SJCRH30 (cell line): Measurements from ENCODE around the gene MAP2K1. TPM values are rescaled to one million over a fixed set of nuclear protein-coding genes. Genes with fewer than 3 reads are reported as not detected.
"Not testable (repeated sequence)": the region's sequence is repeated elsewhere in the genome, so short reads cannot be mapped to it uniquely, and the experiment has no call there.

Experiments
- DNase-seq, 2 experiments: peaks; one replicate each; pipeline ENCODE4 v3.0.0-alpha.2; 2015 to 2020
- H3K27ac ChIP-seq: fragments of 250-450 bp; sonication (Bioruptor Pico); 2 replicates; pipeline ENCODE4 v1.5.1; 2020; ENCODE audit warnings: mild to moderate bottlenecking, moderate library complexity
- H3K27me3 ChIP-seq: fragments of 250-450 bp; sonication (Bioruptor Pico); 2 replicates; pipeline ENCODE4 v1.5.1; 2020; ENCODE audit warnings: mild to moderate bottlenecking, moderate library complexity
- H3K36me3 ChIP-seq: fragments of 250-450 bp; sonication (Bioruptor Pico); 2 replicates; pipeline ENCODE4 v1.5.1; 2020; ENCODE audit warnings: mild to moderate bottlenecking, moderate library complexity
- H3K4me1 ChIP-seq: fragments of 250-450 bp; sonication (Bioruptor Pico); 2 replicates; pipeline ENCODE4 v1.5.1; 2020; ENCODE audit warnings: mild to moderate bottlenecking, moderate library complexity
- H3K4me3 ChIP-seq: fragments of 250-450 bp; sonication (Bioruptor Pico); 2 replicates; pipeline ENCODE4 v1.5.1; 2020; ENCODE audit warnings: mild to moderate bottlenecking, moderate library complexity
- H3K9me3 ChIP-seq: fragments of 250-450 bp; sonication (Bioruptor Pico); replicated peaks from 2 replicates; pipeline ENCODE4 v1.5.1; 2020; ENCODE audit warnings: mild to moderate bottlenecking, moderate library complexity
- total RNA-seq: library from RNA; depleted of rRNA; stranded (reverse); fragments of >200 nt; shearing (Covaris generic); gene quantifications from 2 replicates; pipeline ENCODE4 v1.2.3, GENCODE V29; 2014

The MAP2K1 gene
- total RNA-seq, 1 experiment from 2014 or later, result 79.8 TPM

- H3K4me3 ChIP-seq, result no peak overlapping the region
- no peak for DNase-seq
- H3K27me3 ChIP-seq, result no peaks in the 10 kb centered on the region
- H3K4me1 ChIP-seq, result peaks cover under 1% of the 10 kb centered on the region; the same call in 1 of the 2 replicates
- peaks cover 57% of the 10 kb centered on the region for H3K36me3 ChIP-seq
- H3K9me3 ChIP-seq, result no peaks in the 10 kb centered on the region
- no peak overlapping the region for H3K27ac ChIP-seq
Observed at GRCh38 chr15:66488525-66488924, 101.8 kb downstream of the MAP2K1 start.

GRCh38 chr15:66489179-66489791 lies 102.6 kb downstream of the MAP2K1 start:
- DNase-seq, result no peak
- no peak overlapping the region for H3K27ac ChIP-seq
- H3K27me3 ChIP-seq, result no peaks in the 10 kb centered on the region
- no peaks in the 10 kb centered on the region for H3K9me3 ChIP-seq
- no peak overlapping the region for H3K4me3 ChIP-seq
- H3K36me3 ChIP-seq, result peaks cover 58% of the 10 kb centered on the region
- no peaks in the 10 kb centered on the region for H3K4me1 ChIP-seq

GRCh38 chr15:66491846-66492245 lies 105.1 kb downstream of the MAP2K1 start:
- H3K27me3 ChIP-seq, result no peaks in the 10 kb centered on the region
- H3K36me3 ChIP-seq, result peaks cover 60% of the 10 kb centered on the region
- DNase-seq, result no peak

GRCh38 chr15:66494262-66494661 lies 107.5 kb downstream of the MAP2K1 start:
- H3K9me3 ChIP-seq, result no peaks in the 10 kb centered on the region
- no peak for DNase-seq
- H3K27ac ChIP-seq, result no peak overlapping the region
- H3K4me1 ChIP-seq, result no peaks in the 10 kb centered on the region
- no peaks in the 10 kb centered on the region for H3K27me3 ChIP-seq
- H3K36me3 ChIP-seq, result peaks cover 59% of the 10 kb centered on the region
- no peak overlapping the region for H3K4me3 ChIP-seq

More at GRCh38 chr15:66491846-66492245, 105.1 kb downstream of the MAP2K1 start:
- H3K4me3 ChIP-seq, result no peak overlapping the region
- H3K4me1 ChIP-seq, result no peaks in the 10 kb centered on the region
- H3K27ac ChIP-seq, result no peak overlapping the region
- H3K9me3 ChIP-seq, result no peaks in the 10 kb centered on the region

GRCh38 chr15:66496951-66497501 lies 110.3 kb downstream of the MAP2K1 start:
- peak overlapping the region; percentile 57 for H3K4me3 ChIP-seq
- peaks cover 79% of the 10 kb centered on the region for H3K36me3 ChIP-seq
- no peak for DNase-seq
- peak overlapping the region; percentile 43 for H3K27ac ChIP-seq
- H3K4me1 ChIP-seq, result peaks cover 1% of the 10 kb centered on the region; the same call in 1 of the 2 replicates
- no peaks in the 10 kb centered on the region for H3K27me3 ChIP-seq
- H3K9me3 ChIP-seq, result no peaks in the 10 kb centered on the region

- H3K27ac ChIP-seq, result peak within 1 kb of the TSS; percentile 43
- peak; percentile 94 for DNase-seq
- peaks cover 9% of the 10 kb centered on the region; the same call in 1 of the 2 replicates for H3K4me1 ChIP-seq
- H3K27me3 ChIP-seq, result no peaks in the 10 kb centered on the region
- no peaks in the 10 kb centered on the region for H3K9me3 ChIP-seq
- peaks cover 79% of the 10 kb centered on the region for H3K36me3 ChIP-seq
- H3K4me3 ChIP-seq, result peak within 1 kb of the TSS; percentile 57
Observed at GRCh38 chr15:66497502-66498455, 111.1 kb downstream of the MAP2K1 start, which contains the start of gene SNAPC5. Gene SNAPC5, minus strand, starts transcription at chr15:66497762. Its CDS starts 31 bp downstream, at chr15:66497731.

- Histone ChIP-seq H3K4me3 (no peak overlapping the region), H3K9me3 (no peaks in the 10 kb centered on the region), H3K36me3 (peaks cover 81% of the 10 kb centered on the region), H3K27me3 (no peaks in the 10 kb centered on the region), H3K4me1 (peaks cover 9% of the 10 kb centered on the region; the same call in 1 of the 2 replicates), H3K27ac (no peak overlapping the region)
- peak in 1 of 2 experiments; percentile 35 for DNase-seq
Observed at GRCh38 chr15:66498501-66499386, 112.0 kb downstream of the MAP2K1 start.

GRCh38 chr15:66500346-66500745 lies 113.6 kb downstream of the MAP2K1 start:
- H3K4me3 ChIP-seq, H3K27me3 ChIP-seq, H3K9me3 ChIP-seq, H3K4me1 ChIP-seq, H3K27ac ChIP-seq, DNase-seq: not testable (repeated sequence)
- peaks cover 78% of the 10 kb centered on the region for H3K36me3 ChIP-seq

GRCh38 chr15:66502491-66502890 lies 115.8 kb downstream of the MAP2K1 start:
- Histone ChIP-seq H3K9me3 (no peaks in the 10 kb centered on the region), H3K4me3 (peak overlapping the region; percentile 92), H3K27me3 (no peaks in the 10 kb centered on the region), H3K4me1 (peaks cover 9% of the 10 kb centered on the region; the same call in 1 of the 2 replicates), H3K27ac (no peak overlapping the region), H3K36me3 (peaks cover 66% of the 10 kb centered on the region)
- no peak for DNase-seq

- Histone ChIP-seq H3K4me3 (peak overlapping the region; percentile 92), H3K36me3 (peaks cover 62% of the 10 kb centered on the region), H3K27ac (peak overlapping the region; percentile 96)
- not testable (repeated sequence) for DNase-seq, H3K9me3 ChIP-seq, H3K27me3 ChIP-seq, H3K4me1 ChIP-seq
Observed at GRCh38 chr15:66503041-66503648, 116.4 kb downstream of the MAP2K1 start.

- peaks cover 9% of the 10 kb centered on the region; the same call in 1 of the 2 replicates for H3K4me1 ChIP-seq
- peak overlapping the region; percentile 92 for H3K4me3 ChIP-seq
- H3K36me3 ChIP-seq, result peaks cover 54% of the 10 kb centered on the region
- no peaks in the 10 kb centered on the region for H3K9me3 ChIP-seq
- no peak for DNase-seq
- no peaks in the 10 kb centered on the region for H3K27me3 ChIP-seq
- peak overlapping the region; percentile 96 for H3K27ac ChIP-seq
Observed at GRCh38 chr15:66503780-66504562, 117.3 kb downstream of the MAP2K1 start.

- H3K4me3 ChIP-seq, result peak within 1 kb of the TSS; percentile 92
- peaks cover 45% of the 10 kb centered on the region for H3K36me3 ChIP-seq
- no peaks in the 10 kb centered on the region for H3K9me3 ChIP-seq
- peaks cover 9% of the 10 kb centered on the region; the same call in 1 of the 2 replicates for H3K4me1 ChIP-seq
- no peaks in the 10 kb centered on the region for H3K27me3 ChIP-seq
- peak; percentile 80 to 84 for DNase-seq
- H3K27ac ChIP-seq, result peak within 1 kb of the TSS; percentile 96
Observed at GRCh38 chr15:66504563-66505429, 118.1 kb downstream of the MAP2K1 start, which contains the start of the genes RPL4 and ZWILCH. Gene RPL4, minus strand, starts transcription at chr15:66504855. Its CDS starts 65 bp downstream, at chr15:66504790. Gene ZWILCH, plus strand, starts transcription at chr15:66505326. Its CDS starts 13 bp downstream, at chr15:66505339.
